Fibroblast of lung (primary cell): Measurements from ENCODE around the gene LRP1.

Experiments
- CTCF ChIP-seq, 2 donors: IDR thresholded peaks in 1 of 2; conservative IDR thresholded peaks in 1 of 2; 1 replicate in 1 of 2; 2 replicates in 1 of 2; pipeline ENCODE4 v1.5.1; 2011 to 2012; ENCODE audit warnings: low read length in 2 of 2, control low read depth in 1 of 2, inconsistent platforms in 1 of 2, low read depth in 1 of 2, mild to moderate bottlenecking in 1 of 2
- EZH2 ChIP-seq: IDR thresholded peaks from 2 replicates; pipeline ENCODE4 v1.5.1; 2012; ENCODE audit warnings: low read length, control low read depth, mild to moderate bottlenecking; ENCODE audit errors: missing control alignments

DNA sequence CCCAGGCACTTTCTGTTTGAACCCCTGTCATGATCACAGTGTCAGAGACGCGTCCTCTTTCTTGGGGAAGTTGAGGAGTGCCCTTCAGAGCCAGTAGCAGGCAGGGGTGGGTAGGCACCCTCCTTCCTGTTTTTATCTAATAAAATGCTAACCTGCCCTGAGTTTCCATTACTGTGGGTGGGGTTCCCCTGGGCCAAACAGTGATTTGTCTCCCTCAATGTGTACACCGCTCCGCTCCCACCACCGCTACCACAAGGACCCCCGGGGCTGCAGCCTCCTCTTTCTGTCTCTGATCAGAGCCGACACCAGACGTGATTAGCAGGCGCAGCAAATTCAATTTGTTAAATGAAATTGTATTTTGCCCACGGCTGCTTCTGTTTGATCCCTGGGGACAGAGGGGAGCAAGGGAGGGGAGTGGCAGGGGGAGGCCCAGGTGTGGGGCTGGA, 106.3 kb downstream of the LRP1 start:
- TF ChIP-seq CTCF (conservative IDR thresholded peaks at IDR 0.05 in 1 of 2, IDR thresholded peaks at IDR 0.05 in 1 of 2; ENCODE audit: low read depth in 1 of 2, low read length in 2 of 2): no peak
- no peak for TF ChIP-seq EZH2
